IMR-90 (cell line): ENCODE results near the gene NCCRP1. TPM values are rescaled to one million over a fixed set of nuclear protein-coding genes. Genes with fewer than 3 reads are reported as not detected.
A peak's percentile ranks its signal among the peaks of the same experiment; 100 is the strongest.
"Not testable (repeated sequence)": the region's sequence is repeated elsewhere in the genome, so short reads cannot be mapped to it uniquely, and the experiment has no call there.

Experiments used
- ATAC-seq: fragments of 200-7000 bp; cut with Tn5 transposase; 2 replicates; pipeline ENCODE4 v1.9.1; 2020; ENCODE audit warnings: low read depth, mild to moderate bottlenecking, moderate library complexity
- BruUV-seq: library from RNA; stranded (reverse); fragments of 400-500 nt; replicated peaks from 2 replicates; lab custom pipeline; 2021; lab: Mats Ljungman, UMichigan
- CTCF ChIA-PET: fragments of 300-600 bp; formaldehyde crosslinking; extraction: SDS; loops from one replicate; lab custom pipeline; 2021; ENCODE audit warnings: antibody characterized with exemption; lab: Yijun Ruan, JAX
- POLR2A ChIA-PET: fragments of 300-600 bp; sonication (Branson Sonifier 250); formaldehyde crosslinking; loops from one replicate; lab custom pipeline; 2022; ENCODE audit warnings: antibody characterized with exemption; ENCODE audit not compliant: unreplicated experiment; lab: Charles Lee
- DNase-seq: peaks from one replicate; pipeline ENCODE4 v3.0.0; 2013
- H2AFZ ChIP-seq: replicated peaks from 2 replicates; pipeline ENCODE3; 2013; ENCODE audit warnings: low read length, mild to moderate bottlenecking; ENCODE audit not compliant: poor library complexity
- H2AK5ac ChIP-seq: 2 replicates; pipeline ENCODE4 v1.6.1; 2013; ENCODE audit warnings: low read depth, low read length, inconsistent platforms
- H2AK9ac ChIP-seq: replicated peaks from 2 replicates; pipeline ENCODE3; 2013; ENCODE audit warnings: mild to moderate bottlenecking, low read depth, low read length, moderate library complexity; ENCODE audit not compliant: poor library complexity
- H2BK120ac ChIP-seq: 2 replicates; pipeline ENCODE4 v1.6.1; 2013; ENCODE audit warnings: low read depth, low read length, inconsistent platforms
- H2BK15ac ChIP-seq: 3 replicates; pipeline ENCODE4 v1.6.1; 2013; ENCODE audit warnings: low read depth, low read length, inconsistent platforms
- H2BK20ac ChIP-seq: 2 replicates; pipeline ENCODE4 v1.6.1; 2013; ENCODE audit warnings: low read depth, mild to moderate bottlenecking, inconsistent platforms, low read length, moderate library complexity
- H2BK5ac ChIP-seq: 2 replicates; pipeline ENCODE4 v1.6.1; 2013; ENCODE audit warnings: mild to moderate bottlenecking, low read depth, low read length, inconsistent platforms; ENCODE audit not compliant: poor library complexity, severe bottlenecking
- H3K14ac ChIP-seq: replicated peaks from 2 replicates; pipeline ENCODE4 v1.6.1; 2013; ENCODE audit warnings: low read depth, low read length, inconsistent platforms
- H3K18ac ChIP-seq: 2 replicates; pipeline ENCODE4 v1.6.1; 2013; ENCODE audit warnings: low read depth, low read length, control low read depth
- H3K23ac ChIP-seq: 2 replicates; pipeline ENCODE4 v1.6.1; 2013; ENCODE audit warnings: low read depth, low read length, inconsistent platforms
- H3K27ac ChIP-seq: 2 replicates; pipeline ENCODE4 v1.5.1; 2013; ENCODE audit warnings: mild to moderate bottlenecking, control low read depth, low read length; ENCODE audit not compliant: insufficient read depth
- H3K27me3 ChIP-seq: 2 replicates; pipeline ENCODE4 v1.6.1; 2013; ENCODE audit warnings: low read length; ENCODE audit not compliant: control insufficient read depth, insufficient read depth
- H3K36me3 ChIP-seq: 2 replicates; pipeline ENCODE4 v1.6.1; 2013; ENCODE audit warnings: low read length, mixed read lengths; ENCODE audit not compliant: control insufficient read depth, insufficient read depth
- H3K4ac ChIP-seq: 2 replicates; pipeline ENCODE4 v1.6.1; 2013; ENCODE audit warnings: low read depth, low read length, inconsistent platforms
- H3K4me1 ChIP-seq: 2 replicates; pipeline ENCODE4 v1.6.1; 2013; ENCODE audit warnings: low read length, mixed read lengths; ENCODE audit not compliant: control insufficient read depth, insufficient read depth
- H3K4me2 ChIP-seq: 2 replicates; pipeline ENCODE4 v1.6.1; 2013; ENCODE audit warnings: low read depth, mild to moderate bottlenecking, control low read depth, low read length, moderate library complexity
- H3K4me3 ChIP-seq: 2 replicates; pipeline ENCODE4 v1.5.1; 2013; ENCODE audit warnings: low read depth, mild to moderate bottlenecking, control low read depth, low read length, moderate library complexity; ENCODE audit not compliant: insufficient read depth
- H3K56ac ChIP-seq: 2 replicates; pipeline ENCODE4 v1.6.1; 2013; ENCODE audit warnings: low read length, inconsistent platforms; ENCODE audit not compliant: insufficient read depth; ENCODE audit errors: extremely low read depth
- H3K79me1 ChIP-seq, 2 experiments: 2 replicates each; pipeline ENCODE4 v1.6.1; 2013; ENCODE audit warnings: low read length in 2 of 2, inconsistent platforms in 1 of 2, low read depth in 1 of 2
- H3K9ac ChIP-seq: 2 replicates; pipeline ENCODE4 v1.6.1; 2013; ENCODE audit warnings: low read depth, low read length, control low read depth
- H3K9me1 ChIP-seq: 2 replicates; pipeline ENCODE4 v1.6.1; 2013; ENCODE audit warnings: low read length, inconsistent platforms; ENCODE audit not compliant: insufficient read depth
- H3K9me3 ChIP-seq: 2 replicates; pipeline ENCODE4 v1.6.1; 2013; ENCODE audit warnings: low read length; ENCODE audit not compliant: control insufficient read depth, insufficient read depth
- H4K20me1 ChIP-seq: 2 replicates; pipeline ENCODE4 v1.6.1; 2013; ENCODE audit warnings: low read length, inconsistent platforms; ENCODE audit not compliant: insufficient read depth
- H4K5ac ChIP-seq: 2 replicates; pipeline ENCODE4 v1.6.1; 2013; ENCODE audit warnings: mild to moderate bottlenecking, low read depth, low read length, control low read depth
- H4K8ac ChIP-seq, 2 experiments: 2 replicates each; pipeline ENCODE4 v1.6.1; 2013; ENCODE audit warnings: low read depth in 2 of 2, low read length in 2 of 2, control low read depth in 1 of 2, inconsistent platforms in 1 of 2
- H4K91ac ChIP-seq: 2 replicates; pipeline ENCODE4 v1.6.1; 2013; ENCODE audit warnings: low read depth, low read length, inconsistent platforms; ENCODE audit not compliant: insufficient read depth
- CTCF ChIP-seq: conservative IDR thresholded peaks from 2 replicates; pipeline ENCODE4 v1.5.1; 2012; ENCODE audit warnings: mild to moderate bottlenecking, low read depth, low read length, improper control_type of control experiment
- MAFK ChIP-seq: IDR thresholded peaks from 2 replicates; pipeline ENCODE4 v1.6.1; 2012; ENCODE audit warnings: low read depth, low read length, improper control_type of control experiment
- RAD21 ChIP-seq: IDR thresholded peaks from 2 replicates; pipeline ENCODE4 v1.6.1; 2012; ENCODE audit warnings: low read length, improper control_type of control experiment
- SMC3 ChIP-seq: fragments of 150-350 bp; IDR thresholded peaks from 2 replicates; pipeline ENCODE4 v1.6.1; 2016; ENCODE audit warnings: low read depth, mild to moderate bottlenecking, antibody characterized with exemption, low read length, moderate library complexity
- WGBS, 2 experiments: methylation state at CpG; one replicate each; pipeline versions ENCODE4 v1.1.5 to v1.1.7; 2013; ENCODE audit warnings: missing lambda C conversion rate in 2 of 2; ENCODE audit not compliant: insufficient read length in 1 of 2; ENCODE audit errors: extremely low coverage in 2 of 2; 5-methylcytosine and 5-hydroxymethylcytosine counted together
- dilution Hi-C: fragments of 300-500 bp; cut with HindIII; formaldehyde crosslinking; loops from one replicate; pipeline ENCODE4 v1.14.3; 2018; ENCODE audit warnings: low sequenced_read_pairs; ENCODE audit not compliant: unreplicated experiment
- in situ Hi-C: fragments of 300-500 bp; cut with MboI; formaldehyde crosslinking; loops from 3 replicates; pipeline ENCODE4 v1.14.3; 2019; ENCODE audit warnings: low sequenced_read_pairs, inconsistent platforms, mixed read lengths
- intact Hi-C: fragments of 100-400 bp; cut with micrococcal nuclease; formaldehyde crosslinking; loops from 2 replicates; pipeline ENCODE4 v1.10.0; 2022
- polyA plus RNA-seq, 3 experiments: library from polyadenylated mRNA; depleted of rRNA; stranded (reverse); fragments of >200 nt; gene quantifications; 2 replicates each; pipeline ENCODE4 v1.2.3, GENCODE V29; 2012; ENCODE audit warnings: low replicate concordance in 1 of 3
- total RNA-seq: library from RNA; depleted of rRNA; stranded (reverse); fragments of >200 nt; gene quantifications from 2 replicates; pipeline ENCODE4 v1.2.3, GENCODE V29; 2012

Gene NCCRP1
- total and polyA plus RNA-seq, 2 of the 4 experiments (the other 2 are of a cell fraction) = not detected

- POLR2A ChIA-PET = no interaction called here
- Histone ChIP-seq H3K56ac (no peak overlapping the region), H3K36me3 (no peaks in the 10 kb centered on the region), H3K4me2 (no peak overlapping the region), H4K5ac (no peak overlapping the region), H3K23ac (no peak overlapping the region), H3K14ac (no peak overlapping the region), H3K79me1 (no peaks in the 10 kb centered on the region), H2AK5ac (no peak overlapping the region), H3K18ac (no peak overlapping the region), H2BK120ac (no peak overlapping the region), H3K9me3 (peaks cover 5% of the 10 kb centered on the region), H3K9me1 (no peaks in the 10 kb centered on the region), H4K91ac (no peak overlapping the region), H2BK5ac (no peak overlapping the region), H4K20me1 (no peaks in the 10 kb centered on the region), H3K9ac (no peak overlapping the region), H2BK15ac (no peak overlapping the region), H2BK20ac (no peak overlapping the region), H2AFZ (no peak overlapping the region), H3K4ac (no peak overlapping the region), H2AK9ac (no peak overlapping the region), H3K4me3 (no peak overlapping the region), H3K27me3 (peaks cover 16% of the 10 kb centered on the region), H3K27ac (no peak overlapping the region), H3K4me1 (no peaks in the 10 kb centered on the region), H4K8ac (no peak overlapping the region)
- intact Hi-C loops (loop anchor here (2.0 to 10.0 kb wide), 2 partner anchors 72 to 116 kb away; no protein-coding TSS in a partner anchor), dilution Hi-C loops (no loop called here), in situ Hi-C loops (loop anchor here (25.0 kb wide), 1 partner anchor 750 kb away; no protein-coding TSS in a partner anchor)
- TF ChIP-seq MAFK (no peak), SMC3 (peak; percentile 22; the same call in 1 of the 2 replicates), RAD21 (peak; percentile 58), CTCF (peak; percentile 32; the same call in 1 of the 2 replicates)
- peak; percentile 64 for ATAC-seq
- WGBS, 2 experiments = no CpG with 5 or more reads among the region's 8 CpGs
- CTCF ChIA-PET = no interaction called here
- no TSS peak for BruUV-seq
- DNase-seq = no peak
Observed at GRCh38 chr19:39212375-39212742, 15.6 kb downstream of the NCCRP1 start.

- BruUV-seq, H3K9me3 ChIP-seq, dilution Hi-C loops, DNase-seq, H3K18ac ChIP-seq, H3K4me2 ChIP-seq, H4K91ac ChIP-seq, H4K20me1 ChIP-seq, H3K9me1 ChIP-seq, ATAC-seq, H3K79me1 ChIP-seq, H2BK120ac ChIP-seq, H3K14ac ChIP-seq, H2AFZ ChIP-seq, H4K8ac ChIP-seq, H3K9ac ChIP-seq, H2BK15ac ChIP-seq, H3K36me3 ChIP-seq, H3K4me1 ChIP-seq, H3K4ac ChIP-seq, H2BK5ac ChIP-seq, POLR2A ChIA-PET, H2AK5ac ChIP-seq, H3K27ac ChIP-seq, H3K56ac ChIP-seq, H3K23ac ChIP-seq, H4K5ac ChIP-seq, H2AK9ac ChIP-seq, CTCF ChIA-PET, H2BK20ac ChIP-seq, H3K4me3 ChIP-seq: not testable (repeated sequence)
- in situ Hi-C loops = loop anchor here (25.0 kb wide), 1 partner anchor 753 kb away; no protein-coding TSS in a partner anchor
- WGBS, 2 experiments = no CpG with 5 or more reads among the region's 3 CpGs
- intact Hi-C loops = loop anchor here (10.0 kb wide), 1 partner anchor 69 kb away; no protein-coding TSS in a partner anchor
- peaks cover 17% of the 10 kb centered on the region for H3K27me3 ChIP-seq
Observed at GRCh38 chr19:39215323-39215722, 18.6 kb downstream of the NCCRP1 start.
